ENCODE results near the gene CASR. TPM values are rescaled to one million over a fixed set of nuclear protein-coding genes. Genes with fewer than 3 reads are reported as not detected.

CASR gene
- total RNA-seq, 2 donors from 2014 or later = 1.2 TPM; not detected in 1

DNA sequence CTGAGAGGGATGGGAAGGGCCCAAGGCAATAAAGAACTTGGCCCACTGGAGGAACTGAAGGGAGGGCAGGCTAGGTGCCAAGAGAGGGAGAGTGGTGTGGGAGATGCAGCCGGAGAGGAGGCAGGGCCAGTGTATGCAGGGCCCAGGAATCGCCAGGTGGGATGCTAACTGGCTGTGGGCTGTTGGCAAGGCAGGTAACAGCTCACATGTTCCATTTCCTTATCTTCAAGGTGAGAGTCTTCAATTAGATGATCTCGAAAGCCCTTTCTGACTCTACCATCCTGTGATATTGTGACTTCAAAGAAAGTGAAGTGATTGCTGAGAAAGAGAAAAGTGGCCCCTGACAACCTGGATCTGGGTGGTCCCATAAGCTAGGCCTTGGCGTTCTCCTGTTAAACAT, 49.0 kb downstream of the CASR start:
- Histone ChIP-seq H3K9me3 (no peaks in the 10 kb centered on the region), H3K27ac (no peak overlapping the region), H3K36me3 (no peaks in the 10 kb centered on the region), H3K4me3 (no peak overlapping the region), H3K27me3 (replicated peaks; ENCODE audit: insufficient read depth) (no peaks in the 10 kb centered on the region), H3K4me1 (replicated peaks) (no peaks in the 10 kb centered on the region)
- TF ChIP-seq POLR2A (IDR thresholded peaks at IDR 0.05) (no peak), POLR2AphosphoS5 (IDR thresholded peaks at IDR 0.05) (no peak)
- TF ChIP-seq, protein P1, sequence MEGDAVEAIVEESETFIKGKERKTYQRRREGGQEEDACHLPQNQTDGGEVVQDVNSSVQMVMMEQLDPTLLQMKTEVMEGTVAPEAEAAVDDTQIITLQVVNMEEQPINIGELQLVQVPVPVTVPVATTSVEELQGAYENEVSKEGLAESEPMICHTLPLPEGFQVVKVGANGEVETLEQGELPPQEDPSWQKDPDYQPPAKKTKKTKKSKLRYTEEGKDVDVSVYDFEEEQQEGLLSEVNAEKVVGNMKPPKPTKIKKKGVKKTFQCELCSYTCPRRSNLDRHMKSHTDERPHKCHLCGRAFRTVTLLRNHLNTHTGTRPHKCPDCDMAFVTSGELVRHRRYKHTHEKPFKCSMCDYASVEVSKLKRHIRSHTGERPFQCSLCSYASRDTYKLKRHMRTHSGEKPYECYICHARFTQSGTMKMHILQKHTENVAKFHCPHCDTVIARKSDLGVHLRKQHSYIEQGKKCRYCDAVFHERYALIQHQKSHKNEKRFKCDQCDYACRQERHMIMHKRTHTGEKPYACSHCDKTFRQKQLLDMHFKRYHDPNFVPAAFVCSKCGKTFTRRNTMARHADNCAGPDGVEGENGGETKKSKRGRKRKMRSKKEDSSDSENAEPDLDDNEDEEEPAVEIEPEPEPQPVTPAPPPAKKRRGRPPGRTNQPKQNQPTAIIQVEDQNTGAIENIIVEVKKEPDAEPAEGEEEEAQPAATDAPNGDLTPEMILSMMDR (IDR thresholded peaks at IDR 0.05) = no peak
- no peak for DNase-seq (ENCODE audit: low spot score)
- WGBS = 68% methylated on average over 4 of the region's 4 CpGs
- intact Hi-C loops (cut with DNase I) = no loop called here

- H3K4me1 ChIP-seq (replicated peaks) = no peaks in the 10 kb centered on the region
- H3K4me3 ChIP-seq = no peak overlapping the region
- no peak for TF ChIP-seq POLR2A (IDR thresholded peaks at IDR 0.05)
- TF ChIP-seq, protein P1 (IDR thresholded peaks at IDR 0.05) = no peak
- TF ChIP-seq POLR2AphosphoS5 (IDR thresholded peaks at IDR 0.05) = no peak
- H3K27me3 ChIP-seq (replicated peaks; ENCODE audit: insufficient read depth) = no peaks in the 10 kb centered on the region
- H3K36me3 ChIP-seq = no peaks in the 10 kb centered on the region
- 82% methylated on average over 13 of the region's 13 CpGs for WGBS
- no peaks in the 10 kb centered on the region for H3K9me3 ChIP-seq
- H3K27ac ChIP-seq = no peak overlapping the region
- intact Hi-C loops (cut with DNase I) = no loop called here
- DNase-seq (ENCODE audit: low spot score) = no peak
Observed at GRCh38 chr3:122233101-122233952, 49.9 kb downstream of the CASR start.

- intact Hi-C loops (cut with DNase I) = no loop called here
- H3K4me3 ChIP-seq = no peak overlapping the region
- WGBS = 52% methylated on average over 1 of the region's 1 CpG
- H3K9me3 ChIP-seq = no peaks in the 10 kb centered on the region
- DNase-seq (ENCODE audit: low spot score) = no peak
- no peaks in the 10 kb centered on the region for H3K27me3 ChIP-seq (replicated peaks; ENCODE audit: insufficient read depth)
- H3K27ac ChIP-seq = no peak overlapping the region
- no peaks in the 10 kb centered on the region for H3K36me3 ChIP-seq
- no peaks in the 10 kb centered on the region for H3K4me1 ChIP-seq (replicated peaks)
- TF ChIP-seq, protein P1 (IDR thresholded peaks at IDR 0.05) = no peak
Observed at GRCh38 chr3:122234117-122234516, 50.6 kb downstream of the CASR start.

DNA sequence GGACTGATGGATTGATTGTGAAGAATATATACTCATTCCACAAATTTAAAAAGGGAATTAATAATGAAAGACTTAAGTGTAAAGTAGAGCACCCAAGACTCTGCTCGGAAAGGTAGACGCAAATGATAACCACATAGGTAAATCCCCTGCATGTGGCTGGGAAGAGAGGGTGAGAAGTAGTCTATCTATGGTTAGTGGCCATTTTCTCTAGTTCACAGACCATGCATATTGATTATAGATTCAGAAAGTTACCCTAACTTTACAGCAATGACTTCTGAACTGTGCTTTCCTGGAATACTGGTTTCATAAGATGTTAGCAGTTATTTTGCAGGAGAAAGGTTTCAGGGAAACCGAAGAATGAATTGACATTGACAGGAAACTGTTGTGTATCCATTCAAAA, 51.7 kb downstream of the CASR start:
- H3K36me3 ChIP-seq = no peaks in the 10 kb centered on the region
- H3K4me1 ChIP-seq (replicated peaks) = no peaks in the 10 kb centered on the region
- no peaks in the 10 kb centered on the region for H3K9me3 ChIP-seq
- no peak overlapping the region for H3K4me3 ChIP-seq
- 88% methylated on average over 3 of the region's 3 CpGs for WGBS
- no peak for DNase-seq (ENCODE audit: low spot score)
- intact Hi-C loops (cut with DNase I) = no loop called here
- no peaks in the 10 kb centered on the region for H3K27me3 ChIP-seq (replicated peaks; ENCODE audit: insufficient read depth)
- no peak for TF ChIP-seq POLR2AphosphoS5 (IDR thresholded peaks at IDR 0.05)
- no peak for TF ChIP-seq POLR2A (IDR thresholded peaks at IDR 0.05)
- TF ChIP-seq, protein P1 (IDR thresholded peaks at IDR 0.05) = no peak
- no peak overlapping the region for H3K27ac ChIP-seq

DNA sequence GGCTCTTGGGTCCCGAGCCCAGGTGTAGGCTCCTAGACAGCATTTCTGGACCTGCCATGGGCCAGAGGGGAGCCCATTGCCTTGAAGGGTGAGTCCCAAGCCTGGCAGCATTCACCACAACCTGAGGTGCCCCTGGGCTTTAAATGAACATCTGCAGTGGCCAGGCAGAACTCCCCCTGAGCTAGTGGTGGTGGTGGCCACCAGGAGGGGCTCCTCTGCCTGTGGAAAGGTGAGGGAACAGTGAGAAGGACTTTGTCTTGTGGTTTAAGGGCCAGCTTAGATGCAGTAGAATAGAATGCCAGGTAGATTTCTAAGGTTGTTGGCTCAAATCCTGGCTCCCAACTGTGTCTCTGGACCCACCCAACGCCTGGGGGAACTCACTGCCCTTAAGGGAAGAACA, 55.6 kb downstream of the CASR start:
- TF ChIP-seq POLR2AphosphoS5 (IDR thresholded peaks at IDR 0.05) (no peak), POLR2A (IDR thresholded peaks at IDR 0.05) (no peak)
- TF ChIP-seq, protein P1 (IDR thresholded peaks at IDR 0.05) = no peak
- no peak overlapping the region for H3K27ac ChIP-seq
- H3K9me3 ChIP-seq = no peaks in the 10 kb centered on the region
- intact Hi-C loops (cut with DNase I) = no loop called here
- no peaks in the 10 kb centered on the region for H3K36me3 ChIP-seq
- H3K4me3 ChIP-seq = no peak overlapping the region
- DNase-seq (ENCODE audit: low spot score) = no peak
- no peaks in the 10 kb centered on the region for H3K27me3 ChIP-seq (replicated peaks; ENCODE audit: insufficient read depth)
- H3K4me1 ChIP-seq (replicated peaks) = no peaks in the 10 kb centered on the region
- WGBS = 92% methylated on average over 2 of the region's 2 CpGs
